ENCODE data around the gene SLC9A5.
A peak's percentile ranks its signal among the peaks of the same experiment; 100 is the strongest.

The SLC9A5 gene

DNA sequence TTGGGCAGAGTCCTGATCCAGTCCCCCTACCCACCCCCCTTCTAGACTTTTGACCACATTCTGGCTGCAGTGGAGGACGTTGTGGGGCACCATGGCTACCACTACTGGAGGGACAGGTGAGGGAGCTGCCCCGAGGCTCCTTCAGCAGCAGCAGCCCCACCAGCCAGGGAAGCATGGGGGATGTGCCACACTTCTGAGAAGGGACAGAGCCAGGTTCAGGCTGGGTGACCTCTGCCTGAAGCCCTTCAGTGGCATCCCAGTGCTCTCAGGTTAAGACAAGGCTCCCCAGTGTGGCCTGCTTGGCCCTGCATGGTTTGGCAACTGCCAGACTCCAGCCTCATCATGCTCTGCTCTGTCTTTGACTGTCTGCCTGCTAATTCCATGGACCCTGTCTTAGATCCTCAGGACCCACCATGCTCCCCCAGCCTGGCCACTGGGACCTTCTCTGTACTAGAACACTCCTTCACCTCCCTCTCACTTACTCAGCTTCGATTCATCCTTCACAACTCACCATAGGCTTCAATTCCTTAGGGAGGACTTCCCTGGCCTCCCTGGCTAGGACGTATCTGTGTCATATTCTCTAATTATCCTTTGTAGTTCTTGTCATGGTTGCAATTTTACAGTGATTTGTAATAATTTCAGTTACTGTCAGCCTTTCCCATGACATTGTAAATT is 8.8 kb downstream of the SLC9A5 start:
- DNase-seq: no peak

- DNase-seq: no peak
Measured at GRCh38 chr16:67258161-67258835, 9.5 kb downstream of the SLC9A5 start.

DNA sequence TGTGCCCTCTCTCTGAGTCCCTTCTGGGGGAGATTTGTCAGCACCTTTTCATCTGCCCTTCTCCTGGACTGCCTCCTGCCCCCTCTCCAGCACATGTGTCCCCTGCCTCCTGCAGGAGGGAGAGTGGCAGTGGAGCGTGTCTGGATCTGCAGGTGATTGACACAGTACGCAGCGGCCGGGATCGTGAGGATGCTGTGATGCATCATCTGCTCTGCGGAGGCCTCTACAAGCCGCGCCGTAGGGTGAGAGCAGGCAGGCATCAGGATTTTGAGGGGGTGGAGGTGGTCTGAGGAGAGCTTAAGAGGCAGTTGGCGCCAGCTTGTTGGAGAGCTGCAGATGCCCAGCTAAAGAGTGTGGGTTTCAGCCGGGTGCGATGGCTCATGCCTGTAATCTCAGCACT is 10.9 kb downstream of the SLC9A5 start:
- DNase-seq: no peak

DNA sequence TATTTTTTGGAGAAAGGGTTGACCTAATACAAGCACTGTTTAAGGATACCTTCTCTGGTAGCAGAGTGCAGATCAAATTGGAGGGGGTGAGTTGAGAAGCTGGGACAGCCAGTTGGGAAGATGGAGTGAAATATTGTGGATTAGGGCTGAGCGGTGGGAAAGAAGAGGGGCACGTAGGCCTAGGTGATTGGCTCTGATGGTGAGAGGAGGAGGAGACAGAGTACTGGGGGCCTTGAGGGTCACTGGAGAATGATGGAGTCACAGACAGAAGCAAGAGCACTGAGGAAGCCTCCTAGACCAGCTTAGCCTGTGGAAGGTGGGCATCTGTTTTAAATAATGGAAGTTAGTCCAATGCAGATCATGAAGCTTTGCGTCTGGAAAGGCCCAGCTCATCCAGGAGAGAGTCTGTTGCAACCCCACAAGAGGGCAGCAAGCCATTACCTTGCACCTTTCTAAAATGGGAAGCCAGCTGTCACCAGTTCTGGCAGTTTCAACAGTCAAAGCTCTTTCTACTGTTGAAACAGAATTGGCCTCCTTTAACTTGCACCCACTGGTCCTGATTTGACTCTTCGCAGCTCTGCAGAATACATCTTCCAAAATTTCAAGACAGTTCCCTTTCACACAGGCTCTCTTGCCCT is 11.8 kb downstream of the SLC9A5 start:
- DNase-seq: no peak

DNA sequence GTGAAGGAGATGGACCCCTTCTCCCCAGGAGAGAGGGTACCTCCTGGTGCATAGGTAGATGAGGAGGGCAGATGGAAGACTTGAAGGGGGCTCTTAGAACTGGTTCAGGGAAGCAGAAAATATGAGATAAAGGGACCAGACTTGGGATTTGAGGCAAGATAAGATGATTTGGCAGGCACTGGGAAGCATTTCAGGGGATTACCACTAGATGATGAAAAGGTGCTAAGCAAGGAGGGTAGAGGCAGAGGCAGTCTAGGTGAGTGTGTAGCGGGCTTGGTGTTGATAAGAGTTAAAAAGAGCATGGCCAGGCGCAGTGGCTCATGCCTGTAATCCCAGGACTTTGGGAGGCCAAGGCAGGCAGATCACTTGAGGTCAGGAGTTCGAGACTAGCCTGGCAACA is 14.4 kb downstream of the SLC9A5 start:
- no peak for DNase-seq

DNA sequence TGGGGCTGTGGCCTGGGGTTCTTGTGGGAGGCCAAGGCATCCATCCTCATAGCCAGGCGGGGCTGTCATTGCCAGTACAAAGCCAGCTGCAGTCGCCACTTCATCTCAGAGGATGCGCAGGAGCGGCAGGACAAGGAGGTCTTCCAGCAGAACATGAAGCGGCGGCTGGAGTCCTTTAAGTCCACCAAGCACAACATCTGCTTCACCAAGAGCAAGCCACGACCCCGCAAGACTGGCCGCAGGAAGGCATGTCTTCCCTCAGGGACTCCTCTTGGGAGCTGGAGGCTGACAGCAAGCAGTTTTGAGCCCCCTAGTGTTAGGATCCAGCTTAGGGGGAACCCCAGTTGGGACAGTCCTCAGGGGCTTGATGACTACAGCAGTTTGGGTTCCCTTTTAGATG is 15.5 kb downstream of the SLC9A5 start:
- no peak for DNase-seq

GRCh38 chr16:67264866-67265265 is 16.1 kb downstream of the SLC9A5 start:
- no peak for DNase-seq

DNA sequence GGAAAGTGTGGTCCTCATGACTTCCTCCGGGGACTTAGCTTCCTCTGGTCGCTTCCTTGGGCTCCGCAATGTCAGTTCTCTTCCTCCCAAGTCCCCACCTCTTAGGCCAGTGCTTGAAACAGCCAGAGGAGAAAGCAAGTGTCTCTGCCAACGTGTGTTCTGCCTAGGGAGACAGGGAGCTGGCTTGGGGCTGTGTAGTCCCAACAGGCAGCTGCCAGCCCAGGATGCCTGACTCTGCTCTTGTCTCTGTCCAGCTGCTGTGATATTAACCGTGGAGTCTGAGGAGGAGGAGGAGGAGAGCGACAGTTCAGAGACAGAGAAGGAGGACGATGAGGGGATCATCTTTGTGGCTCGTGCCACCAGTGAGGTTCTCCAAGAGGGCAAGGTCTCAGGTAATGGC is 17.1 kb downstream of the SLC9A5 start:
- no peak for DNase-seq

DNA sequence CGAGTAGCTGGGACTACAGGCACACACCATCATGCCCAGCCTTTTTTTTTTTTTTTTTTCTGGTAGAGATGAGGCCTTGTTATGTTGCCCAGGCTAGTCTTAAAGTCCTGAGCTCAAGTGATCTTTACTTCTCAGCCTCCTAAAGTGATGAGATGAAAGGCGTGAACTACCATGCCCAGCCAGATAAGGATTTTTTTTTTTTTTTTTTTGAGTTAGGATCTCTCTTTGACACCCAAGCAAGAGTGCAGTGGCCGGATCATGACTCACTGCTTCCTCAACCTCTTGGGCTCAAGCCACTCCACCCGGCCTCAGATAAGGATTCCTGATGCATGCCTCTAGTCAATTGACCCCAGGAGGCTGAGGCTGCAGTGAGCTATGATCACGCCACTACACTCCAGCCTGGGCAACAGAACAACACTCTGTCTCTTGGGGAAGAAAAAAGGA is 19.4 kb downstream of the SLC9A5 start:
- no peak for DNase-seq

DNA sequence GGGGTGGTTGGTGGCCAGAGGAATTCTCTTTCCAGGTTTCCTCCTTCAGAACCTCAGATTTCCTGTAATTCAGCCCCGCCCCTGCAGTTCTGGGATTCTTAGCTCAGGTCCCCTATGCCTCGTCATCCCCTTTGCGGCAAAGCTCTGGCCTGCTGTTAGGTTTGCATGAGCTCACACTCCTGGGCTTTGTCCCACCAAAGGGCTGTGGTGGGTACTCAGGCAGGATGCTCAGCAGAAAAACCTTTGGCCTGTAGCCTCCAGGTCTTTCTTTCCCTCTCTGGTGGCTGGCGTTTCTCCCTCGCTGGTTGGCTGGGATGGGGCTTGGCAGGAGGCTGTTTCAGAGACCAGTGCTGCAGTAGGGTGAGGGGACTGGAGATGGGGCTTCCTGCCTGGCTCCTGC is 21.0 kb downstream of the SLC9A5 start:
- DNase-seq: no peak

DNA sequence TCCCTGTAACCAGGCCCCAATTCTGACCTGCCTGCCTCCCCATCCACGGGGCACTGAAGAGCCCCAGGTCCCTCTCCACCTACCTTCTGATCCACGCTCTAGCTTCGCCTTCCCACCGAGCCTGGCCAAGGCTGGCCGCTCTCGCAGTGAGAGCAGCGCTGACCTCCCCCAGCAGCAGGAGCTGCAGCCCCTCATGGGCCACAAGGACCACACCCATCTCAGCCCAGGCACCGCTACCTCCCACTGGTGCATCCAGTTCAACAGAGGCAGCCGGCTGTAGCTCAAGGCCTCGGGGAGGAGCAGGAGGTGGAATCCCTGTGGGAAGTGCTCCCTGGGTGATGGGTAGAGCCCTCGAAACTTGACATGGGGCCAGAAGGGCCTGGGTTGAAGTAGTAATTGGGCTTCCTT is 22.2 kb downstream of the SLC9A5 start:
- no peak for DNase-seq

DNA sequence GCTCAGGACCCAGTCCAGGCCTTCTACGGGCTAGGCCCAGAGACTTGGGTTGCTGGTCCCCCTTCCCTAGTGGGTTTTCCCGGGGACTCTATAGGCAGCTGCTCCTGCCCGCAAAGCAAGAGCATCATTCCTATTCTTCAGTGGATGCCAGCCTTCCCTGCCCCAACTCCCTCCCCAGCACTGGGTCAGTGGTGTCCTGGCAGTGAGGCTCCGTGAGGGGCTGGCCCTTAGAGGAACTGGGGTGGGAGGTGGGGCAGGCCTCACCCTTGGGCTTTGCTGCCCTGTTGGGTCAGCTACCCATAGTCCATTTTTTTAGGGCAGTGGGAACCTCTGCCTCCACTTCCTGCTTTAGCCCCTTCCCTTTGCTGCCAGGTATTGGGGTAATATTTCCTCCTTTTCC is 22.7 kb downstream of the SLC9A5 start:
- DNase-seq: no peak

DNA sequence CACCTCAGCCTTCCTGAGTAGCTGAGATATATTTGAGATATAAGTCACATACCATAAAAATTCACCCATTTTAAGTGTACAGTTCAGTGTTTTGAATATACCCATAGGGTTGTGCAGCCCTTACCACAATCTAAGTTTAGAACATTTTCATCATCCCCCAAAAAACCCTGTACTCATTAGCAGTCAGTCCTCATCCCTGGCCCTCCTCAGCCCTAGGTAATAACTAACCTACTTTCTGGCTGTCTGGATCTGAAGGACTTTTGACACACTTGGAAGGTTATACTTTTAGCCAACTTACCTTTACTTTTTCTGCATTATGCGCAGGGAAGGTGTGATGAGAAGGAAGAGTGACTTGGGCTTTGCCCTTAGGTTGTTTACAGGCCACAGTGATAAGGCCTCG is 26.5 kb downstream of the SLC9A5 start:
- DNase-seq: no peak

DNA sequence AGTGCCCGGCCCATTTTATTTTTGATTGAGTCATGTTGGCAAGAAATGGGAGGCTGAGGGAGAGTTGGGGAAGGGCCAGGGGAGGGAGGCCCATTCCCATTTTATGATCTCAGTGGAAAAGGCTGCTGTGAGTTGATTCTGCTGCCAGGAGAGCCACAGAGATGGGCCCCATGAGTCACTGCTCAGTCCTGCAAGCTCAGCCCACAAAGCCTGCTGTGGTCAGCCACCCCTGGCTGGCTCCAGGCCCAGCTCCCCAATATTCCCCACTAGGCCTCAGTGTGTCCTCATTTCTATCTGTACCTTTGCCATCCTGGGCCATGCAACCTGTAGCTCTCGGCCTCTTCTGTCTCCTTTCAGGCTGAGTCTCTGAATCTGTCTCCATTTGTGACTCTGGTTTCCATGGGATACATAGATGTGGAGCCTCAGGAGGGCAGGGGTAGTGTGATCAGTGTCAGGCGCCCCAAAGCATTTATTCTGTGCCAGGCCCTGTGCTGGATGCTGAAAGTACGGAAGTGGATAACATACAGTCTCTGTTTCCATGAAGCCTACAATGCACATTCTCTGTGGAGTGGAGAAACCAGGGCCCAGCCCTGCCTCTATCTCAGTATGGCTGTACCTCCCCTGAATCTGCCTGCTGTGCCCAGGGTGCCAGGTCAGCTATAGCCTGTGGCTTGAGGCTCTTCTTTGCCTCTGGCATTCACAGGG is 28.7 kb downstream of the SLC9A5 start:
- DNase-seq: no peak

- no peak for DNase-seq
Measured at GRCh38 chr16:67277999-67278772, 29.4 kb downstream of the SLC9A5 start.

DNA sequence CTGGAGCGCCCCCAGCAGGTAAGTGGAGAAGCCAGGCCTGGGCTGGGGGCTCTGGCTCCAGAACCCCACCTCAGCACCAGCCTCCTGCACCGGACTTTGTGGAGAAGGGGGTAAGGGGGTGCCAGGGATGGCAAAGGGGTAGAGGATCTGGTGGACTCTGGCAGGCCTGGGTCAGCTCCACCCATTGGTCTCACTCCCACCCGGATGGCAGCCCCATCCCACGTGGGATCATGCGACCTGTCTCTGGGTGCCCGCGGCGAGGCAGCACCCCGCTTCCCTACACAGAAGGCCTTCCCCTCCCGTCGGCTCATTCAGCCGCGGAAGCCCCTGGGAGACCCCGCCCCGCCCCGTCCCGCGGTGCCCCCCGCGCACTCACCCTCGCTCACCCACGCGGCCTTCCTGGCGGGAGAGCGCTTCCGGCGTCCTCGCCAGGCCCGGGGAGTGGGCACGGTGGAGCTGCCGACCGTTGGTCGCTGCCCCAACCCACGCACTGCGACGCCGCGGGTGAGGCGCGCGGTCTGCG is 30.1 kb downstream of the SLC9A5 start:
- DNase-seq: no peak

- peak; percentile 64 for DNase-seq
Measured at GRCh38 chr16:67279296-67280089, 30.7 kb downstream of the SLC9A5 start, which contains the start of gene PLEKHG4. Gene PLEKHG4 (plus strand): TSS chr16:67279532. CDS start chr16:67280045, 513 bp downstream.

DNA sequence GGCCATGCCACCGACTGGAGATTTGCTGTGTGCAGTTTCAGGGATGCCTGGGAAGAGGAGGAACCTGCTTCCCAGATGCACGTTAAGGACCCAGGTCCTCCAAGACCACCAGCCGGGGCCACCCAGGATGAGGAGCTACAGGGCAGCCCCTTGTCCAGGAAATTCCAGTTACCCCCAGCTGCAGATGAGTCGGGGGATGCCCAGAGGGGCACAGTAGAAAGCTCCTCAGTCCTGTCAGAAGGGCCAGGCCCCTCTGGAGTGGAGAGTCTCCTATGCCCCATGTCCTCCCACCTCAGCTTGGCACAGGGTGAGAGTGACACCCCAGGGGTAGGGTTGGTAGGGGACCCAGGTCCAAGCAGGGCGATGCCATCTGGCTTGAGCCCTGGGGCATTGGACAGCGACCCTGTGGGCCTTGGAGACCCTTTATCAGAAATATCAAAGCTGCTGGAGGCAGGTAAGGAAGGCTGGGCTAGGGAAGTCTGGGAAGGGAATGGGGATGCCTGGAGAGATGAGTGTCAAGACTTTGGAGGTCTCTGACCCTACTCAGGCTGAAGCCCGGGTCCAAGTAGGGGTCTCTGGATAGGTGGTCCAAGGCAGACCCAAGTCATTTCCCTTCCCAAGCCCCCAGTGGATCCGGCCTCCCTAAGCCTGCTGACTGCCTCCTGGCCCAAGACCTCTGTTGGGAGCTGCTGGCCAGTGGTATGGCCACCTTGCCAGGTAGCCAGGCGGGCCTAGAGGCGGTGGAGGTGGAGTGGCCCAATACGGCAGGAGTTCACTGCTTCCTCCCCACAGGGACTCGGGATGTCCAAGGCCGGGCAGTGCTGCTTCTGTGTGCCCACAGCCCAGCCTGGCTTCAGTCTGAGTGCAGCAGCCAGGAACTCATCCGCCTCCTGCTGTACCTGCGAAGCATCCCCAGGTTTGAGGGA is 31.6 kb downstream of the SLC9A5 start:
- no peak for DNase-seq

- no peak for DNase-seq
Measured at GRCh38 chr16:67281536-67282446, 33.0 kb downstream of the SLC9A5 start.

Data from NCI-H774 (cell line).